ENCODE data around the gene XBP1.
"Not testable (repeated sequence)": the region's sequence is repeated elsewhere in the genome, so short reads cannot be mapped to it uniquely, and the experiment has no call there.

The XBP1 gene

GRCh38 chr22:28791841-28792490, 8.4 kb downstream of the XBP1 start:
- no peak for DNase-seq

DNA sequence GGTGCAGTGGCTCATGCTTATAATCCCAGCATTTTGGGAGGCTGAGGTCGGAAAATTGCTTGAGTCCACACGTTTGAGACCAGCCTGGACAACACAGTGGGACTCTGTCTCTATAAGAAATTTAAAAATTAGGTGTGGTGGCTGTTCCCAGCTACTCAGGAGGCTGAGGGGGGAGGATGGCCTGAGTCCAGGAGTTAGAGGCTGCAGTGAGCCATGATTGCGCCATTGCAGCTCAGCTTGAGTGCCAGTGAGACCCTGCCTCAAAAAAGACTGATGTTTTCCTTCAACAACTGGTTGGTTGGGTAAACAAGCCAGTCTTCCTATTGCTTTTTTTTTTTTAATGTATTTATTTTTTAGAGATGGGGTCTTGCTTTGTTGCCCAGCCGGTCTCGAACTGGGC, 9.2 kb downstream of the XBP1 start:
- no peak for DNase-seq

DNA sequence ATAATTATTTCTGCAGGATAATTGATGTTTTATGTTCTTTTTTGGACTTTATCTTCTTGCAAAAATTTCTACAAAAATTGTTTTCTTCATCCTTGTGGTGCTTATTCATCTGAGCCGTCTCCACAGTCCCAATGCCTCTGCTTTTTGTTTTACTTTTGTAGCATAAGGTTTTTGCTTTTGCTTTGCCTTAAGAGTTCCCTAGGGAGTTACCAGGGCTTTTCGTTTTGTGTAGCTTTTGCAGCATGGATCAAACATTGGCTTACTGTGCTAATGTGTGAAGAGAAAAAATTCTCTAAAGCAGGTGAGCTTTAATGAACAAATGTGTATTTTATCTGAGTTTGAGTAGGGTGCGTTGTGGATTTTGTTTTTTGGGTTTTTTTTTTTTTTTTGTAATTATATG, 11.8 kb downstream of the XBP1 start:
- no peak for DNase-seq

GRCh38 chr22:28783786-28784671, 16.3 kb downstream of the XBP1 start:
- no peak for DNase-seq

DNA sequence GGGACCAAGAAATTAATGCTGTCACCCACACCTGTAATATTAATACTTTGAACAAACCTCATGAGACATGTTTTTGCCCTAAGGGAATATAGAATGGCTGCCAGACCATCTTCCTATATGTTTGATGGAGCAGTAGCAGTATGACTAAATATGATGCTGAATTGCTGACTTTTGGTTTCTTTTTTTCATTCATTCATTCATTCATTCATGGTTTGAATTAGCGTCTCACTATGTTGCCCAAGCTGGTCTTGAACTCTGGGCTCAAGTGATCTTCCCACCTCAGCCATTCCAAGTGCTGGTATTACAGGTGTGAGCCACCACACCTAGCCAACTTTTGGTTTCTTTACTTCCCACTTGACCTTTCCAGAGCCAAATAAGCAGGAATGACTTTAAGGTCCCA, 20.1 kb downstream of the XBP1 start:
- no peak for DNase-seq

DNA sequence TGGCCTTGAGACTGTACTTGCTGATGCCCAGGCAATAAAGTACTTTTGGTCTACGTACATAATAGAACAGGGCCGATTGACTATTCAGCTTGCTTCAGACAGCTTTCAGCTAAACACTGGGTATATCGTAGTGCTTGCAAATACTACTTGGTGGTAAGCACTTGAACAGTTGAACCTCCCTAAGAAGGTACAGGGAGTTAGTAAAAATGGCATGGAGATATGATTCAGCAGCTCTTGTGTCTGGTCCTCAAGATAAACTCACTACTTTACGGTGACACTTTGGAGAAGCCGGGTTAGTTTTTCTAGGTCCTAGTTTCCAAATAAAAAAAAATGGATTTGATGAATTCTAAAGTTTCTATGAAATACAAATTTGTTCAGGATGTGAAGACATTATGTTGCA, 20.5 kb downstream of the XBP1 start:
- DNase-seq = no peak

- DNase-seq = no peak
Observed at GRCh38 chr22:28774378-28774777, 26.0 kb downstream of the XBP1 start.

- DNase-seq = no peak
Observed at GRCh38 chr22:28773461-28773867, 26.9 kb downstream of the XBP1 start.

GRCh38 chr22:28772633-28773460, 27.5 kb downstream of the XBP1 start, which contains the start of gene CCDC117:
TSS of gene CCDC117 (plus strand) at chr22:28772695. CDS start at chr22:28772850, 155 bp downstream.
- peak; percentile 12 to 82 for DNase-seq

DNA sequence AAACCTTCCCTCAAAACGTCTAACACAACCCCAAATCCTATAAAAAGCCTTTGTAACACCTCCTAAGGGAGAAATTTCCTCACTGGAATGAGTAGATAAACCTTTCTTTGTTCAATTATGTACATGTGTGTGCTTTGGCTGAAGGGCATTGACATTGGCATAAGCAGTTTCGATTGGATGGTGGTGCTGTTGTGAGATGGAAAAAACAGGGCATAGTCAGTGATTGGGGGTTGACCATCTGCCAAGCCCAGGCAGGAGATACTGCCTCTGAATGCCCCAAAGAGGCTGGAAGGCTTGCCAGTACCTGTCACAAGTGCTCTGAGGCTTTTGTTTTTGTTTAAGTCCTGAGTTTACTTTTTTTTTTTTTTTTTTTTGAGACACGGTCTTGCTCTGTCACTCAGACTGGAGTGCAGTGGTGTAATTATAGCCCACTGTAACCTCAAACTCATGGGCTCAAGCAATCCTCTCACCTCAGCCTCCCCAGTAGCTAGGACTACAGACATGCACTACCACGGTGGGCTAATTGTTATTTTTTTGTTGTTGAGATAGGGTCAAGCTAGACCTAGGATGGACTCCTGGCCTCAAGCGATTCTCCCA, 29.1 kb downstream of the XBP1 start:
- no peak for DNase-seq

DNA sequence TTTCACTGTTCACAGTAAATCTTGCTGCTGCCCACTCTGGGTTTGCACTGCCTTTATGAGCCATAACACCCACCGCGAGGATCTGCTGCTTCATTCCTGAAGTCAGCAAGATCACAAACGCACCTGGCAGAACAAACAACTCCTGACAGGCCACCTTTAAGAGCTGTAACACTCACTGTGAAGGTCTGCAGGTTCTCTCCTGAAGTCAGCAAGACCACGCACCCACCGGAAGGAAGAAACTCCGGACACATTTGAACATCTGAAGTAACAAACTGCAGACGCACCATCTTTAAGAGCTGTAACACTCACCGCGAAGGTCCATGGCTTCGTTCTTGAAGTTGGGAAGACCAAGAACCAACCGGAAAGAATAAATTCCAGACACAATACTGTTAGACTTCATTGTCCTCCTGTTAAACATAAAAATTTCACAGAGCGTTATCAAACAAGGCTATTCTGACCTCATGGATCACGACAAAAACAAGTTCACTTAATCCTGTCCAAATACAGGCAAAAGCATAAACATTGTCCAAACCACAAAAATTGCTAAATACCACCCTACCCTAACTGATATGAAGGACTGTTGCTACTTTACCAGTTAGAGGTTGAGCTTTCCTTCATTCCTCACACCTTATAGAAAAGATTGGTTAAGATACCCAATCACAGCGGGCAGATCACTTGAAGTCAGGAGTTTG, 30.8 kb downstream of the XBP1 start:
- no peak for DNase-seq

DNA sequence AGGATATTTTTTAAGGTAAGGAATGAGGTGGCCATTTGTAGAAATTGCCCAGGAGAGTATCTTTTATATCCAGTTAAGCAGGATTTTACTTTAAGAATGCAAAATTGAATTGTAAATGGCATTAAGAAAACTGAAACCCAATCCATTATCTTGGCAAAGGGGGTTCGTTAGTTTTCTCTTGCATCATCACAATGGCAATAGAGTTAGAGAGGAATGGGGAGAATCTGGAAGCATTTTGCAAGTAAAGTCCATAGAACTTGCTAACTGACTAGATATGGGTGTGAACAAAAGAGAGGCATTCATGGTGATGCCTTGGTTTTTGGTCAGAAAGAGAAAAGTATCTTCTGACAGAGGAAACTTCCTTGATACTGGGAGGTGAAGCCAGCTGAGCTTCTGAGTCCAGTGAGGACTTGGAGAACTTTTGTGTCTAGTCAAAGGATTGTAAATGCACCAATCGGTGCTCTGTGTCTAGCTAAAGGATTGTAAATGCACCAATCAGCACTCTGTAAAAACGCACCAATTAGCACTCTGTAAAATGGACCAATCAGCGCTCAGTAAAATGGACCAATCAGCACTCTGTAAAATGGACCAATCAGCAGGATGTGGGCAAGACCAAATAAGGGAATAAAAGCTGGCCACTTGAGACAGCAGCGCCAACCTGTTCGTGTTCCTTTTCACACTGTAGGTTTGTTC, 31.5 kb downstream of the XBP1 start:
- DNase-seq = no peak

GRCh38 chr22:28766628-28767027, 33.7 kb downstream of the XBP1 start:
- DNase-seq = no peak

DNA sequence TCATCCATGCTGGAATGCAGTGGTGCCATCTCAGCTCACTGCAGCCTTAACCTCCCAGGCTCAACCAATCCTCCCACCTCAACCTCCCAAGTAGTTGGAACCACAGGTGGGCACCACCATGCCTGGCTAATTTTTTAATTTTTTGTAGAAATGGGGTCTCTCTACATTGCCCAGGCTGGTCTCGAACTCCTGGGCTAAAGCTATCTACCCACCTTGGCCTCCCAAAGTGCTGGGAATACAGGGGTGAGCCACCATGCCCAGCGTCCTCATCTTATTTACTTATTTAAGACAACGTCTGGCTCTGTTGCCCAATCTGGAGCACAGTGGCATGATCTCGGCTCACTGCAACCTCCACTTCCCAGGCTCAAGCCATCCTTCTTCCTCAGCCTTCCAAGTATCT, 38.4 kb downstream of the XBP1 start:
- DNase-seq = not testable (repeated sequence)

GRCh38 chr22:28761449-28761755, 39.0 kb downstream of the XBP1 start:
- no peak for DNase-seq

- DNase-seq = no peak
Observed at GRCh38 chr22:28759861-28760560, 40.4 kb downstream of the XBP1 start.

DNA sequence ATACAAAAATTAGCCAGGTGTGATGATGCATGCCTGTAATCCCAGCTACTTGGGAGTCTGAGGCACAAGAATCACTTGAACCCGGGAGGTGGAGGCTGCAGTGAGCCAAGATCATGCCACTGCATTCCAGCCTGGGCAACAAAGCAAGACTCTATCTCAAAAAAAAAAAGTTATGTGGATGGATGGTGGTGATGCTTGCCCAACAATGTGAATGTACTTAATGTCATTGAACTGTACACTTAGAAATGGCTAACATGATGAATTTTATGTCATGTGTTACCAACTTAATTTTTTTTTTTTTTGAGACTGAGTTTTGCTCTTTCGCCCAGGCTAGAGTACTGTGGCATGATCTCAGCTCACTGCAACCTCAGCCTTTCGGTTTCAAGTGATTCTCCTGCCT, 45.9 kb downstream of the XBP1 start:
- not testable (repeated sequence) for DNase-seq

DNA sequence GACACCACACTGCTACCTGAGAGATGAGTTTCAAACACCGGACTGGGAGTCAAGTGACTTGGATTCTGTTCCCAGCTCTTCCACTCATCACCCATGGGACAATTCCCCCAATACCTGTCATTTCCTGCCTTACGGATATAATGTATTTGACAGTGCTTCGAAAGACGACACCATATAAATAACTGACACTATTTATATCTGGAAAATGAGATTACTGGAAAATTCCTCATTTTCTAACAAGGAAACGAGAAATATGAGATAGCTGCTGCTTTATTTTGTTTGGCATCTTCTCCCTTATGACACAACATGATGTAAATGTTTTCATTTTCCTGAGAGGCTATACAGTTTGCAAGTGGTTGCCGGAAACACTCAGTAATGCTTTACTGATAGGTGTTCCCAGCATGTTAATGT, 49.9 kb downstream of the XBP1 start:
- DNase-seq = no peak

All from cerebellar nuclear complex (tissue), 1 donor.